ENCODE data around the gene ARHGAP6.
"Not testable (repeated sequence)": the region's sequence is repeated elsewhere in the genome, so short reads cannot be mapped to it uniquely, and the experiment has no call there.

Gene ARHGAP6

DNA sequence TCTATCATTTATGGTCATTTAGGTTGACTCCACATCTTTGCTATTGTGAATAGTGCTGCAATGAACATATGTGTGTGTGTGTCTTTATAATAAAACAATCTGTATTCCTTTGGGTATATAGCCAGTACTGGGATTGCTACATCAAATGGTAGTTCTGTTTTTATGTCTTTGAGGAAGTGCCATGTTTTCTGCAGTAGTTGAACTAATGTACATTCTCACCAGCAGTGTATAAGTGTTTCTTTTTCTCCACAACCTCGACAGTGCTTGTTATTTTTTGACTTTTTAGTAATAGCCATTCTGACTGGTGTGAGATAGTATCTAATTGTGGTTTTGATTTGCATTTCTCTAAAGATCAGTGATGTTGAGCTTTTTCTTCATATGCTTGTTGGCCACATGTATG is 80.5 kb downstream of the ARHGAP6 start:
- H4K20me1 ChIP-seq (ENCODE audit: insufficient read depth, low read length): no peaks in the 10 kb centered on the region
- TF ChIP-seq, protein P1, sequence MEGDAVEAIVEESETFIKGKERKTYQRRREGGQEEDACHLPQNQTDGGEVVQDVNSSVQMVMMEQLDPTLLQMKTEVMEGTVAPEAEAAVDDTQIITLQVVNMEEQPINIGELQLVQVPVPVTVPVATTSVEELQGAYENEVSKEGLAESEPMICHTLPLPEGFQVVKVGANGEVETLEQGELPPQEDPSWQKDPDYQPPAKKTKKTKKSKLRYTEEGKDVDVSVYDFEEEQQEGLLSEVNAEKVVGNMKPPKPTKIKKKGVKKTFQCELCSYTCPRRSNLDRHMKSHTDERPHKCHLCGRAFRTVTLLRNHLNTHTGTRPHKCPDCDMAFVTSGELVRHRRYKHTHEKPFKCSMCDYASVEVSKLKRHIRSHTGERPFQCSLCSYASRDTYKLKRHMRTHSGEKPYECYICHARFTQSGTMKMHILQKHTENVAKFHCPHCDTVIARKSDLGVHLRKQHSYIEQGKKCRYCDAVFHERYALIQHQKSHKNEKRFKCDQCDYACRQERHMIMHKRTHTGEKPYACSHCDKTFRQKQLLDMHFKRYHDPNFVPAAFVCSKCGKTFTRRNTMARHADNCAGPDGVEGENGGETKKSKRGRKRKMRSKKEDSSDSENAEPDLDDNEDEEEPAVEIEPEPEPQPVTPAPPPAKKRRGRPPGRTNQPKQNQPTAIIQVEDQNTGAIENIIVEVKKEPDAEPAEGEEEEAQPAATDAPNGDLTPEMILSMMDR (IDR thresholded peaks at IDR 0.05; ENCODE audit: low read length): no peak
- no peak for TF ChIP-seq EZH2 (optimal IDR thresholded peaks at IDR 0.05; ENCODE audit: low read depth, low read length)
- no peak for TF ChIP-seq EZH2phosphoT487 (IDR thresholded peaks at IDR 0.05; ENCODE audit: low read length)
- H3K36me3 ChIP-seq (replicated peaks; ENCODE audit: insufficient read depth, low read length): no peaks in the 10 kb centered on the region
- no peaks in the 10 kb centered on the region for H3K9me2 ChIP-seq (replicated peaks; ENCODE audit: insufficient read depth, low read length)
- H3K79me2 ChIP-seq (ENCODE audit: low read length): no peaks in the 10 kb centered on the region
- H2AFZ ChIP-seq (ENCODE audit: low read length): no peak overlapping the region
- H3K4me2 ChIP-seq (ENCODE audit: low read depth, low read length): no peak overlapping the region
- no peak for DNase-seq
- no peaks in the 10 kb centered on the region for H3K9me3 ChIP-seq (replicated peaks; ENCODE audit: insufficient read depth, low read length)
- no peaks in the 10 kb centered on the region for H3K4me1 ChIP-seq (ENCODE audit: low read length)
- H3K9ac ChIP-seq (ENCODE audit: low read length): no peak overlapping the region
- no peak overlapping the region for H3K4me3 ChIP-seq (ENCODE audit: low read length)
- no peak overlapping the region for H3K27ac ChIP-seq (ENCODE audit: low read length)
- no peaks in the 10 kb centered on the region for H3F3A ChIP-seq (ENCODE audit: insufficient read depth, low read length)
- H3K27me3 ChIP-seq (replicated peaks; ENCODE audit: insufficient read depth, low read length): no peaks in the 10 kb centered on the region

- H3K27ac ChIP-seq (ENCODE audit: low read length): no peak overlapping the region
- no peak overlapping the region for H3K4me2 ChIP-seq (ENCODE audit: low read depth, low read length)
- no peak for TF ChIP-seq EZH2 (optimal IDR thresholded peaks at IDR 0.05; ENCODE audit: low read depth, low read length)
- no peak for TF ChIP-seq EZH2phosphoT487 (IDR thresholded peaks at IDR 0.05; ENCODE audit: low read length)
- TF ChIP-seq, protein P1 (IDR thresholded peaks at IDR 0.05; ENCODE audit: low read length): no peak
- H3K27me3 ChIP-seq (replicated peaks; ENCODE audit: insufficient read depth, low read length): no peaks in the 10 kb centered on the region
- no peaks in the 10 kb centered on the region for H3K36me3 ChIP-seq (replicated peaks; ENCODE audit: insufficient read depth, low read length)
- no peaks in the 10 kb centered on the region for H3K9me2 ChIP-seq (replicated peaks; ENCODE audit: insufficient read depth, low read length)
- no peaks in the 10 kb centered on the region for H3K9me3 ChIP-seq (replicated peaks; ENCODE audit: insufficient read depth, low read length)
- no peaks in the 10 kb centered on the region for H4K20me1 ChIP-seq (ENCODE audit: insufficient read depth, low read length)
- H2AFZ ChIP-seq (ENCODE audit: low read length): no peak overlapping the region
- no peak for DNase-seq
- 0 out of 2 replicates have a peak, but pooled peaks cover 4% of the 10 kb centered on the region for H3K4me1 ChIP-seq (ENCODE audit: low read length)
- H3K79me2 ChIP-seq (ENCODE audit: low read length): no peaks in the 10 kb centered on the region
- no peak overlapping the region for H3K9ac ChIP-seq (ENCODE audit: low read length)
- H3F3A ChIP-seq (ENCODE audit: insufficient read depth, low read length): no peaks in the 10 kb centered on the region
- no peak overlapping the region for H3K4me3 ChIP-seq (ENCODE audit: low read length)
These were observed 84.9 kb downstream of the ARHGAP6 start for GRCh38 chrX:11580789-11581188.

GRCh38 chrX:11579636-11580600 is 85.8 kb downstream of the ARHGAP6 start:
- Histone ChIP-seq H3K36me3 (replicated peaks; ENCODE audit: insufficient read depth, low read length) (no peaks in the 10 kb centered on the region), H2AFZ (ENCODE audit: low read length) (no peak overlapping the region), H3K27me3 (replicated peaks; ENCODE audit: insufficient read depth, low read length) (no peaks in the 10 kb centered on the region), H3K9me3 (replicated peaks; ENCODE audit: insufficient read depth, low read length) (no peaks in the 10 kb centered on the region), H3K9me2 (replicated peaks; ENCODE audit: insufficient read depth, low read length) (no peaks in the 10 kb centered on the region), H3K4me2 (ENCODE audit: low read depth, low read length) (no peak overlapping the region), H3K4me1 (ENCODE audit: low read length) (0 out of 2 replicates have a peak, but pooled peaks cover 4% of the 10 kb centered on the region), H3F3A (ENCODE audit: insufficient read depth, low read length) (no peaks in the 10 kb centered on the region), H3K79me2 (ENCODE audit: low read length) (no peaks in the 10 kb centered on the region), H3K9ac (ENCODE audit: low read length) (no peak overlapping the region), H3K4me3 (ENCODE audit: low read length) (no peak overlapping the region), H4K20me1 (ENCODE audit: insufficient read depth, low read length) (no peaks in the 10 kb centered on the region), H3K27ac (ENCODE audit: low read length) (no peak overlapping the region)
- no peak for TF ChIP-seq EZH2phosphoT487 (IDR thresholded peaks at IDR 0.05; ENCODE audit: low read length)
- TF ChIP-seq EZH2 (optimal IDR thresholded peaks at IDR 0.05; ENCODE audit: low read depth, low read length): no peak
- TF ChIP-seq, protein P1 (IDR thresholded peaks at IDR 0.05; ENCODE audit: low read length): no peak
- DNase-seq: no peak

GRCh38 chrX:11578301-11578700 is 87.4 kb downstream of the ARHGAP6 start:
- H3K79me2 ChIP-seq (ENCODE audit: low read length); H2AFZ ChIP-seq (ENCODE audit: low read length); H4K20me1 ChIP-seq (ENCODE audit: insufficient read depth, low read length); H3K27ac ChIP-seq (ENCODE audit: low read length); H3K4me1 ChIP-seq (ENCODE audit: low read length); H3K27me3 ChIP-seq (replicated peaks; ENCODE audit: insufficient read depth, low read length); H3K9ac ChIP-seq (ENCODE audit: low read length); H3F3A ChIP-seq (ENCODE audit: insufficient read depth, low read length); H3K9me2 ChIP-seq (replicated peaks; ENCODE audit: insufficient read depth, low read length); H3K4me2 ChIP-seq (ENCODE audit: low read depth, low read length); H3K36me3 ChIP-seq (replicated peaks; ENCODE audit: insufficient read depth, low read length); H3K9me3 ChIP-seq (replicated peaks; ENCODE audit: insufficient read depth, low read length); DNase-seq; H3K4me3 ChIP-seq (ENCODE audit: low read length): not testable (repeated sequence)
